T-helper 9 cell (primary cell): ENCODE results near the gene ORM1.

Experiments used
- DNase-seq: peaks from one replicate; pipeline ENCODE4 v3.0.0-alpha.2; 2020

The ORM1 gene

GRCh38 chr9:114344692-114345091 lies 21.8 kb downstream of the ORM1 start:
- DNase-seq = no peak

DNA sequence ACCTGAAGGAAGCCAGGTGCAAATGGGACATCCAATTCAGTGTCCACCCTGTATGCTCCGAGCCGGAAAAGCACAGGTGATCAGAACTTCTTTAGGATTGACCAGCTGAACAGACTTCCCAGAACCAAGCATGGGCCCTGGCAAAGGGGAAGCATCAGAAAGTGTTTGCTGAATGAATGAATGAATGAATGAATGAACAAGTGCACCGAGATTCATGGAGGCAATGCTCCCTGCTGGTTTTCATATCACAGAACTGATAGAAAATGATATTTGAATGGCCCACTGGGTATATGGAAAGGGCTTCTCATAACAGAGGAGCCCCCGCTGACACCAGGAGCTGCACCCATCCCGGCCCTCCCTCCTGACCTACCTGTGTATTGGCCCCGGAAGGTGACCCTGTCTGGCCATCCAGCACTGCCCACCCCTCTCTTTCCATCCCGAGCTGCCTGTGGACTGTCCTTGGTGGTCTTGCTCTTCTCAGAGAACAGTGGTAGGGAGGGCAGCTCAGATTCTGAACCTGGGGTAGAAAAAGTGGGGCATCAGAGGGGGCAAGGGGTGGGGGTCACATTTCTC lies 22.7 kb downstream of the ORM1 start:
- DNase-seq = no peak

GRCh38 chr9:114346146-114346545 lies 23.2 kb downstream of the ORM1 start:
- DNase-seq = no peak

DNA sequence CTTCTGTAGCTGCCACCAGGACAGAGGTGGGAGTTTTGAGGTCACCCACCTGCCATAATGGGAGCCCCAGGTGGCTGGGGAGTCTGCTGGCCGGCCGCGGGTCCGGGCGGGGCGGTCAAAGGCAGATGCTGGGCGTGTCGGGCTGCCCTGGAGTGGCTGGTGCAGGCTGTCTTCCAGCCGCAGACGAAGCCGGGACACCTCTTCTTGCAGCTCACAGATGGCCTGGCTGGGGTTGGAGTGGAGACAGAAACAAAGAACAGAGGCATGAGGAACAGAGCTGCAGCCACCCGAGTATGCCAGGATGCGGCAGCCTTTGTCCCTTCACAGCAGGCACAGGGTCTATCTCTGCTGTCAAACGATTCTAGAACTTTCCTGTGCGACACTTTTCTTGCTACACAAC lies 24.8 kb downstream of the ORM1 start:
- DNase-seq = no peak

GRCh38 chr9:114348261-114348905 lies 25.5 kb downstream of the ORM1 start:
- no peak for DNase-seq

DNA sequence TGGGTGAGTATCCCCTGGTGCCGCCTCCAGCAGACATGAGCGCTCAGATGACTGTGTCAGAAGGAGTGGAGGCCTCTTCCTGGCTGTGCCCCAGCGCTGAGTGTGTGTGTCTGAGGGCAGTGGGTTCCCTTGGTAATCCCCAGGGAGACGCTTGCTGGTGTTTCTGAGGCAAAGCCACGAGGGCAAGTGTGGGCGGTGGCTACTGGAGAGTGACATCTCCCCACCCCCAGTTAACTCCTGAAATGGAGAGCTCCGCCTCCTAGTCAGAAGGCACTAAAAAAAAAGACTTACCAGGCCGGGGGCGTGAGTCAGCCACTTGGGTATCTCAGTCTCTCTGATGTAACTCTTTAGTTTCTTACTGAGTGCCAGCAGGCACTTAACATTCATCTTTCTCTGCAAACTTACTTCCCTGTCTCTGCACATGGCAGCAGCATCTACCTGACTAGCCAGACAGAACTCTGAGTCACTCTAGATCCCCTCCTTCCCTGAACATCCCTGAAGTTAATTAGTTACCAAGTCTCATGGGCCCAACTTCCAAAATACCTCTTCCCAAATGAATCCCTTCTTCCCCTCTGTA lies 26.1 kb downstream of the ORM1 start:
- peak; percentile 34 for DNase-seq

GRCh38 chr9:114349713-114350480 lies 27.0 kb downstream of the ORM1 start:
- no peak for DNase-seq

GRCh38 chr9:114350636-114351401 lies 27.9 kb downstream of the ORM1 start:
- no peak for DNase-seq

DNA sequence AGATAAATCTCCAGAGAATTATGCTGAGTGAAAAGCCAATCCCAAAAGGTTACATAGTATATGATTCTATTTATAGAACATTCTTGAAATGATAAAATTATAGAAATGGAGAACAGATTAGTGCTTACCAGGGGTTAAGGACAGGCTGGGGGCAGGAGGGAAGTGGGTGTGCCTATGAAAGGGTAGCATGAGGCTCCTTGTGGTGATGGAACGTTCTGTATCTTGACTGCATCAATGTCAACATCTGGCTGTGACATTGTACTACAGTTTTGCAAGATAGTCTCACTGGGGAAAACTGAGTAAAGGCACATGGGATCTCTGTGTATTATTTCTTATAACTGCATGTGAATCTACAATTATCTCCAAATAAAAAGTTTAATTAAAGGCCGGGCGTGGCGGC lies 29.0 kb downstream of the ORM1 start:
- DNase-seq = no peak

DNA sequence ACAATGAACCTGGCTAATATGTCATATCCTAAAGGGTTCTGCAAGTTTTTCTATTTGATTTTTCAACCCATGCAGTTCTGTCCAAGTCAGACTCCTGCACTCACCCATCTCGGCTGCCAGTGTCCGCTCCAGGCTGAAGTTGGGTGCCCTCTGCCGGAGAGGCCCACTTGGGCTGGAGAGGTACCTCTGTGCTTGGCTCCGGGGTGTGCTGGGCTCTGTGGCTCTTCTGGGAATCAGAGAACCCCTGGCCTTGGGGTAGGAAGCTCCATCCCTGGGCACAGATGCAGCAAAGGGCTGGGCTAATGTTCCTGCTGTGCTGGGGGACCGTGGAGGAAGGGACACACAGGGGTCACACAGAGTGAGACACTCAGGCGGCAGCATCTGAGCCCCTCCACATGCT lies 32.9 kb downstream of the ORM1 start:
- DNase-seq = no peak

GRCh38 chr9:114356792-114357191 lies 33.9 kb downstream of the ORM1 start:
- no peak for DNase-seq

- no peak for DNase-seq
Observed at GRCh38 chr9:114357360-114357759, 34.5 kb downstream of the ORM1 start.

DNA sequence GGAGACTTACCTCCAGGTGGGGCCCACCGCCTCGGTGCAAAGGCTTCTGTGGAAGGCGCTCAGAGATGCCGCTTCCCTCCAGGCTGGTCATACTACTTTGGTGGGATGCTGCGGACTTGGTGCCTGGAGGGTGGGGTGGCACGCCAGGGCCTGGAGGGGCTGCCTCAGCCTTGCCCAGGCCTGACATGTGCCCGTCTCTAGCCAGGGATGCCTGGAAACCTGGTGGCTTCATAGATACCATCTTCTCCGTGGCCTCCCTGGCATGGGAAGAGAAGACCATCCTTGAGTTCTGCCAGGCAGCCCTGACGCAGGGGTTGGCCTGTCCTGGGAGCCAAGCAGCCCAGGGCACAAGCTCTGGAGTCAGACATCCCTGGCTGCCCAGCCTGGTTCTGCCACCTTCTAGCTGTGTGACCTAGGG lies 35.0 kb downstream of the ORM1 start:
- DNase-seq = no peak

- no peak for DNase-seq
Observed at GRCh38 chr9:114359801-114360200, 36.9 kb downstream of the ORM1 start.

DNA sequence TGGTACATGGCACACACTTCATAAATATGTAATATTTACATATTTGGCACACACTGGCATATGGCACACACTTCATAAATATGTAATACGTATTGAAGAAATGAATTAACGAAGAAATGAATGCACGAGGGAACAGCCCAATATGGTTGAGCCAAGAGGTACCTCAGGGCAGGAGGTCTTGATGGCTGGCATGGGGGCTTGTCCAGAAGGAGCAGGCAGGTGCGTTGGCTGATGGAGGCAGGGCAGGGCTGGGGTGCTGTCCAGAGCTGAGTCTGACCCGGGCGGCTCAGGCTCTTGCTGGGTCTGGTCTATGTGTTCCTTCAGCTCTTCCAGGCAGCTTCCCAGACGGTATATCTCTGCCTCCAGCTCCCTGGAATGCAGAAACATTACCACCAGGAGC lies 38.6 kb downstream of the ORM1 start:
- DNase-seq = no peak

- DNase-seq = no peak
Observed at GRCh38 chr9:114362394-114362793, 39.5 kb downstream of the ORM1 start.

- DNase-seq = no peak
Observed at GRCh38 chr9:114363424-114363823, 40.5 kb downstream of the ORM1 start.

DNA sequence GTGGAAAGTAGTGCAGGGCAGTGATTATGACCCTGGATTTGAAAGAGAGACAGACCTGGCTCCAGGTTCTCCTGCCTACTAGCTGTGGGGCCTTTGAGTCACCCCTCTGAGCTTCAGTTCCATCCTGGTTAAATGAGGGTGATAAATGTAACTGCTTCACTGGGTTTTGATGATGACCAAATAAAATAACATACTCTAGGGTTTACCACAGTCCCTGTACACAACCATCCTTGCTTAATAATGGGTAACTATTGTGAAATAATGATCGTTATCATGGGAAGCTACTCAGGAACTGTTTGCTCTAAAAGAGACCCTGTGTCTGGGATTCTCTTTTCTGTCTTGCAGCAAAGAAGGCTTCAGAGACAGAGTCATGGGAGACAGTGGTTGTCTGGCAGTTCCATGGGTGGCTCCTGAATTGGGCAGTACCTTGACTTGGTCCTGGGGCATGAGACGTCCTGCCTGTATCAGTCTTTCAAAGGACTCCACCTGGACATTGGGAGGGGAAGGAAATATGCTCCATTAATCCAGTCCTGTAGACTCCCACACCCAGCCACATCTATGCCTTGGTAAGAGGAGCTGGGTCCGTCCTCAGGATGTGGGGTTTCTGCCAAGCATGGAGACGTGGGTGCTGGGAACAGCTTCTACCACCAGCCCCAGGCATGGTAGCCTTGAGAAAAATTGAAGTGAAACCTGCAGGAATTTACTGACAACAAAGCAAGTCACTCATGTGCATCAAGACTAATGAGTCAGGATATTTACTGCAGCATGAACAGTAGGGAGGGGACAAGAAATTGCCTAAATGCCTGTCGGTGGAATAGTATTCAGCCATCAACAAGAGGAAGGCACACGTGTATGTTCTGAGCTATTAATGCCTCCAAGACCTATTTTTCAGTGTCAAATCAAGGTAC lies 41.5 kb downstream of the ORM1 start:
- DNase-seq = no peak

GRCh38 chr9:114365194-114365593 lies 42.3 kb downstream of the ORM1 start:
- DNase-seq = no peak

- DNase-seq = no peak
Observed at GRCh38 chr9:114366334-114367128, 43.6 kb downstream of the ORM1 start.

DNA sequence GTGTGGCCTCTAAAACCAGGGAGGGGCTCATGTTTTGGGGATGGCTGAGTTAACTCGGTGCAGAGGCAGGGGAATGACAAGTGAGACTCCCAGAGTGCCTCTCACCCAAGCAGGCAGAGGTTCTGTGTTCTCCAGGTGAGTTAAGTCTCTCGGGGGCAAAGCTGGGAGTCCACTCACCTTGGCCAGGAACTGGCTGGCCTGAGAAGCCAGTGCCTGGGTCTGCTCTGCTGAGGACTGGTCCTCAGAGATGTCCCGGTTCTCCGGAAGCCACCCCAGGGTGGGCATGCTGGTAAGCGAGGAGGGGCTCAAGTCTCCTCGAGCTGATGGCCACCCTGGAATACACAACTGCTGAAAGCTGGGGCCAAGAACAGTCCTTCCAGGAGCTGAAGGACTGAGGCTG lies 44.5 kb downstream of the ORM1 start:
- no peak for DNase-seq
